Measurements from ENCODE around the gene MALAT1. TPM values are rescaled to one million over a fixed set of nuclear protein-coding genes. Genes with fewer than 3 reads are reported as not detected.

Gene MALAT1
- total RNA-seq, 4 donors from 2014 or later, result 17,948 to 48,028 (median 23,406) TPM

- intact Hi-C loops (cut with DNase I; ENCODE audit: low total_unique reads), result loop anchor here (5.0 kb wide), 1 partner anchor 74 kb away; the partner anchor contains the start of gene NEAT1
- H3K9me3 ChIP-seq, result no peaks in the 10 kb centered on the region
- DNase-seq, result no peak
- peak overlapping the region; percentile 98 to 100 (median 99) for H3K27ac ChIP-seq
- H3K4me1 ChIP-seq, result peaks cover 55 to 56% (median 56%) of the 10 kb centered on the region in 4 donors
- H3K4me3 ChIP-seq, result peak overlapping the region; percentile 3 to 74 (median 29)
- TF ChIP-seq EP300 (IDR thresholded peaks at IDR 0.05; ENCODE audit: low read depth) (no peak), POLR2AphosphoS5 (IDR thresholded peaks at IDR 0.05) (no peak), POLR2A (IDR thresholded peaks at IDR 0.05) (no peak)
- H3K27me3 ChIP-seq, result no peaks in the 10 kb centered on the region
- 12 to 28% methylated on average over 8 to 15 of the region's 15 CpGs for WGBS, 2 donors (ENCODE audit: low coverage in 1 of 2)
- in situ Hi-C loops (cut with MboI; ENCODE audit: low pct_ligation_motif_present in 1 of 4, low pct_unique_long_range_greater_than_20kb in 1 of 4, low sequenced_read_pairs in 3 of 4), result no loop called here
- H3K36me3 ChIP-seq, result peaks cover 0 to 12% (median 2%) of the 10 kb centered on the region in 4 donors
Measured at GRCh38 chr11:65496304-65497140, 2.3 kb upstream of the MALAT1 start.

- WGBS, 2 donors (ENCODE audit: low coverage in 1 of 2), result 0 to 1% methylated on average over 2 to 38 of the region's 61 CpGs
- intact Hi-C loops (cut with DNase I; ENCODE audit: low total_unique reads) (loop anchor here (5.0 kb wide), 1 partner anchor 75 kb away; the partner anchor contains the start of gene NEAT1), in situ Hi-C loops (cut with MboI; ENCODE audit: low pct_ligation_motif_present in 1 of 4, low pct_unique_long_range_greater_than_20kb in 1 of 4, low sequenced_read_pairs in 3 of 4) (no loop called here)
- Histone ChIP-seq H3K27me3 (no peaks in the 10 kb centered on the region), H3K27ac (peak overlapping the region; percentile 98 to 100 (median 99)), H3K4me3 (peak overlapping the region; percentile 62 to 93 (median 80)), H3K4me1 (peaks cover 46 to 48% (median 47%) of the 10 kb centered on the region in 4 donors), H3K9me3 (no peaks in the 10 kb centered on the region), H3K36me3 (peaks cover 0 to 21% (median 7%) of the 10 kb centered on the region in 4 donors)
- DNase-seq, result peak; percentile 99
- TF ChIP-seq POLR2AphosphoS5 (IDR thresholded peaks at IDR 0.05) (peak; percentile 95 to 98 (median 98)), POLR2A (IDR thresholded peaks at IDR 0.05) (peak; percentile 93), EP300 (IDR thresholded peaks at IDR 0.05; ENCODE audit: low read depth) (peak; percentile 100), CTCF (IDR thresholded peaks at IDR 0.05) (peak in 1 of 5 experiments; percentile 13)
Measured at GRCh38 chr11:65497141-65498041, 1.5 kb upstream of the MALAT1 start.

GRCh38 chr11:65498042-65498726 is 661 bp upstream of the MALAT1 start:
- peaks cover 38 to 40% (median 39%) of the 10 kb centered on the region in 4 donors for H3K4me1 ChIP-seq
- H3K27ac ChIP-seq, result peak overlapping the region; percentile 98 to 100 (median 99)
- H3K36me3 ChIP-seq, result peaks cover 0 to 28% (median 11%) of the 10 kb centered on the region in 4 donors
- in situ Hi-C loops (cut with MboI; ENCODE audit: low pct_ligation_motif_present in 1 of 4, low pct_unique_long_range_greater_than_20kb in 1 of 4, low sequenced_read_pairs in 3 of 4) (no loop called here), intact Hi-C loops (cut with DNase I; ENCODE audit: low total_unique reads) (loop anchor here (5.0 kb wide), 1 partner anchor 76 kb away; the partner anchor contains the start of gene NEAT1)
- WGBS, 2 donors (ENCODE audit: low coverage in 1 of 2), result 0% methylated on average over 7 to 24 of the region's 24 CpGs
- no peaks in the 10 kb centered on the region for H3K27me3 ChIP-seq
- no peaks in the 10 kb centered on the region for H3K9me3 ChIP-seq
- no peak for TF ChIP-seq POLR2A (IDR thresholded peaks at IDR 0.05)
- TF ChIP-seq POLR2AphosphoS5 (IDR thresholded peaks at IDR 0.05), result no peak
- TF ChIP-seq CTCF (IDR thresholded peaks at IDR 0.05), result no peak
- no peak for TF ChIP-seq EP300 (IDR thresholded peaks at IDR 0.05; ENCODE audit: low read depth)
- DNase-seq, result peak; percentile 64
- peak overlapping the region; percentile 62 to 93 (median 80) for H3K4me3 ChIP-seq

- Histone ChIP-seq H3K4me3 (peak overlapping the region; percentile 62 to 93 (median 80)), H3K9me3 (no peaks in the 10 kb centered on the region), H3K4me1 (peaks cover 34 to 35% (median 34%) of the 10 kb centered on the region in 4 donors), H3K27me3 (no peaks in the 10 kb centered on the region), H3K27ac (peak overlapping the region; percentile 98 to 100 (median 99)), H3K36me3 (peaks cover 0 to 33% (median 13%) of the 10 kb centered on the region in 4 donors)
- WGBS, 2 donors (ENCODE audit: low coverage in 1 of 2), result 0% methylated on average over 6 of the region's 6 CpGs
- intact Hi-C loops (cut with DNase I; ENCODE audit: low total_unique reads), result loop anchor here (5.0 kb wide), 1 partner anchor 76 kb away; the partner anchor contains the start of gene NEAT1
- in situ Hi-C loops (cut with MboI; ENCODE audit: low pct_ligation_motif_present in 1 of 4, low pct_unique_long_range_greater_than_20kb in 1 of 4, low sequenced_read_pairs in 3 of 4), result no loop called here
- no peak for TF ChIP-seq POLR2AphosphoS5 (IDR thresholded peaks at IDR 0.05)
- no peak for TF ChIP-seq CTCF (IDR thresholded peaks at IDR 0.05)
- no peak for TF ChIP-seq POLR2A (IDR thresholded peaks at IDR 0.05)
- no peak for TF ChIP-seq EP300 (IDR thresholded peaks at IDR 0.05; ENCODE audit: low read depth)
- no peak for DNase-seq
Measured at GRCh38 chr11:65498727-65498976, 193 bp upstream of the MALAT1 start.
